IMR-90 (cell line): Measurements from ENCODE around the gene MCTP2. TPM values are rescaled to one million over a fixed set of nuclear protein-coding genes. Genes with fewer than 3 reads are reported as not detected.

Source experiments
- ATAC-seq: fragments of 200-7000 bp; cut with Tn5 transposase; 2 replicates; pipeline ENCODE4 v1.9.1; 2020; ENCODE audit warnings: low read depth, mild to moderate bottlenecking, moderate library complexity
- BruUV-seq: library from RNA; stranded (reverse); fragments of 400-500 nt; replicated peaks from 2 replicates; lab custom pipeline; 2021; lab: Mats Ljungman, UMichigan
- CTCF ChIA-PET: fragments of 300-600 bp; formaldehyde crosslinking; extraction: SDS; loops from one replicate; lab custom pipeline; 2021; ENCODE audit warnings: antibody characterized with exemption; lab: Yijun Ruan, JAX
- POLR2A ChIA-PET: fragments of 300-600 bp; sonication (Branson Sonifier 250); formaldehyde crosslinking; loops from one replicate; lab custom pipeline; 2022; ENCODE audit warnings: antibody characterized with exemption; ENCODE audit not compliant: unreplicated experiment; lab: Charles Lee
- DNase-seq: peaks from one replicate; pipeline ENCODE4 v3.0.0; 2013
- H2AFZ ChIP-seq: replicated peaks from 2 replicates; pipeline ENCODE3; 2013; ENCODE audit warnings: low read length, mild to moderate bottlenecking; ENCODE audit not compliant: poor library complexity
- H2AK5ac ChIP-seq: 2 replicates; pipeline ENCODE4 v1.6.1; 2013; ENCODE audit warnings: low read depth, low read length, inconsistent platforms
- H2AK9ac ChIP-seq: replicated peaks from 2 replicates; pipeline ENCODE3; 2013; ENCODE audit warnings: mild to moderate bottlenecking, low read depth, low read length, moderate library complexity; ENCODE audit not compliant: poor library complexity
- H2BK120ac ChIP-seq: 2 replicates; pipeline ENCODE4 v1.6.1; 2013; ENCODE audit warnings: low read depth, low read length, inconsistent platforms
- H2BK15ac ChIP-seq: 3 replicates; pipeline ENCODE4 v1.6.1; 2013; ENCODE audit warnings: low read depth, low read length, inconsistent platforms
- H2BK20ac ChIP-seq: 2 replicates; pipeline ENCODE4 v1.6.1; 2013; ENCODE audit warnings: low read depth, mild to moderate bottlenecking, inconsistent platforms, low read length, moderate library complexity
- H2BK5ac ChIP-seq: 2 replicates; pipeline ENCODE4 v1.6.1; 2013; ENCODE audit warnings: mild to moderate bottlenecking, low read depth, low read length, inconsistent platforms; ENCODE audit not compliant: poor library complexity, severe bottlenecking
- H3K14ac ChIP-seq: replicated peaks from 2 replicates; pipeline ENCODE4 v1.6.1; 2013; ENCODE audit warnings: low read depth, low read length, inconsistent platforms
- H3K18ac ChIP-seq: 2 replicates; pipeline ENCODE4 v1.6.1; 2013; ENCODE audit warnings: low read depth, low read length, control low read depth
- H3K23ac ChIP-seq: 2 replicates; pipeline ENCODE4 v1.6.1; 2013; ENCODE audit warnings: low read depth, low read length, inconsistent platforms
- H3K27ac ChIP-seq: 2 replicates; pipeline ENCODE4 v1.5.1; 2013; ENCODE audit warnings: mild to moderate bottlenecking, control low read depth, low read length; ENCODE audit not compliant: insufficient read depth
- H3K27me3 ChIP-seq: 2 replicates; pipeline ENCODE4 v1.6.1; 2013; ENCODE audit warnings: low read length; ENCODE audit not compliant: control insufficient read depth, insufficient read depth
- H3K36me3 ChIP-seq: 2 replicates; pipeline ENCODE4 v1.6.1; 2013; ENCODE audit warnings: low read length, mixed read lengths; ENCODE audit not compliant: control insufficient read depth, insufficient read depth
- H3K4ac ChIP-seq: 2 replicates; pipeline ENCODE4 v1.6.1; 2013; ENCODE audit warnings: low read depth, low read length, inconsistent platforms
- H3K4me1 ChIP-seq: 2 replicates; pipeline ENCODE4 v1.6.1; 2013; ENCODE audit warnings: low read length, mixed read lengths; ENCODE audit not compliant: control insufficient read depth, insufficient read depth
- H3K4me2 ChIP-seq: 2 replicates; pipeline ENCODE4 v1.6.1; 2013; ENCODE audit warnings: low read depth, mild to moderate bottlenecking, control low read depth, low read length, moderate library complexity
- H3K4me3 ChIP-seq: 2 replicates; pipeline ENCODE4 v1.5.1; 2013; ENCODE audit warnings: low read depth, mild to moderate bottlenecking, control low read depth, low read length, moderate library complexity; ENCODE audit not compliant: insufficient read depth
- H3K56ac ChIP-seq: 2 replicates; pipeline ENCODE4 v1.6.1; 2013; ENCODE audit warnings: low read length, inconsistent platforms; ENCODE audit not compliant: insufficient read depth; ENCODE audit errors: extremely low read depth
- H3K79me1 ChIP-seq, 2 experiments: 2 replicates each; pipeline ENCODE4 v1.6.1; 2013; ENCODE audit warnings: low read length in 2 of 2, inconsistent platforms in 1 of 2, low read depth in 1 of 2
- H3K9ac ChIP-seq: 2 replicates; pipeline ENCODE4 v1.6.1; 2013; ENCODE audit warnings: low read depth, low read length, control low read depth
- H3K9me1 ChIP-seq: 2 replicates; pipeline ENCODE4 v1.6.1; 2013; ENCODE audit warnings: low read length, inconsistent platforms; ENCODE audit not compliant: insufficient read depth
- H3K9me3 ChIP-seq: 2 replicates; pipeline ENCODE4 v1.6.1; 2013; ENCODE audit warnings: low read length; ENCODE audit not compliant: control insufficient read depth, insufficient read depth
- H4K20me1 ChIP-seq: 2 replicates; pipeline ENCODE4 v1.6.1; 2013; ENCODE audit warnings: low read length, inconsistent platforms; ENCODE audit not compliant: insufficient read depth
- H4K5ac ChIP-seq: 2 replicates; pipeline ENCODE4 v1.6.1; 2013; ENCODE audit warnings: mild to moderate bottlenecking, low read depth, low read length, control low read depth
- H4K8ac ChIP-seq, 2 experiments: 2 replicates each; pipeline ENCODE4 v1.6.1; 2013; ENCODE audit warnings: low read depth in 2 of 2, low read length in 2 of 2, control low read depth in 1 of 2, inconsistent platforms in 1 of 2
- H4K91ac ChIP-seq: 2 replicates; pipeline ENCODE4 v1.6.1; 2013; ENCODE audit warnings: low read depth, low read length, inconsistent platforms; ENCODE audit not compliant: insufficient read depth
- BHLHE40 ChIP-seq: fragments of 150-350 bp; IDR thresholded peaks from 2 replicates; pipeline ENCODE4 v1.6.1; 2016; ENCODE audit warnings: mild to moderate bottlenecking, low read depth, low read length
- CEBPB ChIP-seq: IDR thresholded peaks from 2 replicates; pipeline ENCODE4 v1.6.1; 2012; ENCODE audit warnings: low read depth, low read length, improper control_type of control experiment
- CTCF ChIP-seq: conservative IDR thresholded peaks from 2 replicates; pipeline ENCODE4 v1.5.1; 2012; ENCODE audit warnings: mild to moderate bottlenecking, low read depth, low read length, improper control_type of control experiment
- ELK1 ChIP-seq: fragments of 150-350 bp; IDR thresholded peaks from 2 replicates; pipeline ENCODE4 v1.6.1; 2016; ENCODE audit warnings: low read depth, mild to moderate bottlenecking, low read length, moderate library complexity, borderline replicate concordance
- FOS ChIP-seq: fragments of 150-350 bp; IDR thresholded peaks from 2 replicates; pipeline ENCODE4 v1.6.1; 2016; ENCODE audit warnings: low read depth, low read length
- MAFK ChIP-seq: IDR thresholded peaks from 2 replicates; pipeline ENCODE4 v1.6.1; 2012; ENCODE audit warnings: low read depth, low read length, improper control_type of control experiment
- MXI1 ChIP-seq: IDR thresholded peaks from 2 replicates; pipeline ENCODE4 v1.6.1; 2012; ENCODE audit warnings: low read depth, mild to moderate bottlenecking, low read length, moderate library complexity, borderline replicate concordance
- POLR2A ChIP-seq: IDR thresholded peaks from 2 replicates; pipeline ENCODE4 v1.6.1; 2012; ENCODE audit warnings: mild to moderate bottlenecking, low read depth, low read length
- RAD21 ChIP-seq: IDR thresholded peaks from 2 replicates; pipeline ENCODE4 v1.6.1; 2012; ENCODE audit warnings: low read length, improper control_type of control experiment
- RCOR1 ChIP-seq: IDR thresholded peaks from 2 replicates; pipeline ENCODE4 v1.6.1; 2012; ENCODE audit warnings: mild to moderate bottlenecking, low read length, improper control_type of control experiment; ENCODE audit not compliant: insufficient replicate concordance
- RFX5 ChIP-seq: IDR thresholded peaks from 2 replicates; pipeline ENCODE4 v1.8.0; 2012; ENCODE audit warnings: low read depth, mild to moderate bottlenecking, low read length, moderate library complexity
- SMC3 ChIP-seq: fragments of 150-350 bp; IDR thresholded peaks from 2 replicates; pipeline ENCODE4 v1.6.1; 2016; ENCODE audit warnings: low read depth, mild to moderate bottlenecking, antibody characterized with exemption, low read length, moderate library complexity
- WGBS, 2 experiments: methylation state at CpG; one replicate each; pipeline versions ENCODE4 v1.1.5 to v1.1.7; 2013; ENCODE audit warnings: missing lambda C conversion rate in 2 of 2; ENCODE audit not compliant: insufficient read length in 1 of 2; ENCODE audit errors: extremely low coverage in 2 of 2; 5-methylcytosine and 5-hydroxymethylcytosine counted together
- dilution Hi-C: fragments of 300-500 bp; cut with HindIII; formaldehyde crosslinking; loops from one replicate; pipeline ENCODE4 v1.14.3; 2018; ENCODE audit warnings: low sequenced_read_pairs; ENCODE audit not compliant: unreplicated experiment
- in situ Hi-C: fragments of 300-500 bp; cut with MboI; formaldehyde crosslinking; loops from 3 replicates; pipeline ENCODE4 v1.14.3; 2019; ENCODE audit warnings: low sequenced_read_pairs, inconsistent platforms, mixed read lengths
- intact Hi-C: fragments of 100-400 bp; cut with micrococcal nuclease; formaldehyde crosslinking; loops from 2 replicates; pipeline ENCODE4 v1.10.0; 2022
- polyA plus RNA-seq, 3 experiments: library from polyadenylated mRNA; depleted of rRNA; stranded (reverse); fragments of >200 nt; gene quantifications; 2 replicates each; pipeline ENCODE4 v1.2.3, GENCODE V29; 2012; ENCODE audit warnings: low replicate concordance in 1 of 3
- total RNA-seq: library from RNA; depleted of rRNA; stranded (reverse); fragments of >200 nt; gene quantifications from 2 replicates; pipeline ENCODE4 v1.2.3, GENCODE V29; 2012

MCTP2 gene
- total and polyA plus RNA-seq, 2 of the 4 experiments (the other 2 are of a cell fraction), result 5.1 to 9.9 TPM

DNA sequence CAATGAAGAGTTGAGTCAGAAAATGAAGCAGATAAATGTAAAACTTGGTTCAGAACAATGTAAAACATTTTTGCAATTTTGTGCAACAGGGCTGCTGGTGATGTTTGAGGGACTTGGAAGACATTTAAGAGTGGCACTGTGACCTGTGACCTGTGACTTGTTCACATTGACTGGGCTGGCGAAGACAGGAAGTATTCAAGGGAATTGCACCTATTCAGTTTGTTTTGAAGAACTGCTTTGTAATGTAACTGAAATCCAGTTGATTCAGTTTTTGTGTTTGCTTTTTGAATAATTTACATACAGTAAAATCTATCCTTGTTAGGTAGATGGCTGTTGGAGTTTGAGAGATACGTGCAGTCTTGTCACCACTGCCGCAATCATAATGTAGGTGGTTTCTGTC lies 35.4 kb downstream of the MCTP2 start:
- Histone ChIP-seq H3K56ac (no peak overlapping the region), H2BK20ac (no peak overlapping the region), H3K27ac (no peak overlapping the region), H2AK9ac (no peak overlapping the region), H2BK5ac (no peak overlapping the region), H4K20me1 (no peaks in the 10 kb centered on the region), H3K4ac (no peak overlapping the region), H3K4me2 (no peak overlapping the region), H2AFZ (no peak overlapping the region), H4K91ac (no peak overlapping the region), H2BK15ac (no peak overlapping the region), H2AK5ac (no peak overlapping the region), H4K8ac (no peak overlapping the region), H3K4me1 (peaks cover 7% of the 10 kb centered on the region), H3K9me3 (no peaks in the 10 kb centered on the region), H2BK120ac (no peak overlapping the region), H3K9me1 (peaks cover 8% of the 10 kb centered on the region), H3K36me3 (peaks cover 1% of the 10 kb centered on the region; the same call in 1 of the 2 replicates), H3K27me3 (no peaks in the 10 kb centered on the region), H3K14ac (no peak overlapping the region), H3K4me3 (no peak overlapping the region), H3K23ac (no peak overlapping the region), H3K9ac (no peak overlapping the region), H3K79me1 (peaks cover 4 to 16% of the 10 kb centered on the region in 2 experiments; a peak in 1 of 4 replicates), H4K5ac (no peak overlapping the region), H3K18ac (no peak overlapping the region)
- CTCF ChIA-PET, result interaction anchor here (0.7 kb wide), 1 partner anchor 1944 kb away, joined by 3 read pairs; no protein-coding TSS in a partner anchor
- no CpG with 5 or more reads among the region's 3 CpGs for WGBS, 2 experiments
- DNase-seq (no peak), ATAC-seq (no peak)
- no peak for TF ChIP-seq CEBPB
- no peak for TF ChIP-seq ELK1
- TF ChIP-seq RCOR1, result no peak
- no peak for TF ChIP-seq CTCF
- no peak for TF ChIP-seq RAD21
- TF ChIP-seq MAFK, result no peak
- TF ChIP-seq SMC3, result no peak
- TF ChIP-seq RFX5, result no peak
- no peak for TF ChIP-seq BHLHE40
- no peak for TF ChIP-seq MXI1
- TF ChIP-seq FOS, result no peak
- no peak for TF ChIP-seq POLR2A
- dilution Hi-C loops, result no loop called here
- POLR2A ChIA-PET, result no interaction called here
- in situ Hi-C loops, result no loop called here
- intact Hi-C loops, result no loop called here
- no TSS peak for BruUV-seq
